ENCODE measurements around the gene PCSK6.

GRCh38 chr15:101404245-101404644 is 85.3 kb downstream of the PCSK6 start:
- TF ChIP-seq CTCF (IDR thresholded peaks at IDR 0.05; ENCODE audit: insufficient read depth, low read depth, low read length) (no peak), EZH2 (IDR thresholded peaks at IDR 0.05; ENCODE audit: insufficient read depth, low read length) (no peak)
